Heart left ventricle (tissue), 16 donors: Measurements from ENCODE around the gene SULT1A1. TPM values are rescaled to one million over a fixed set of nuclear protein-coding genes. Genes with fewer than 3 reads are reported as not detected.
A peak's percentile ranks its signal among the peaks of the same experiment; 100 is the strongest.
"Not testable (repeated sequence)": the region's sequence is repeated elsewhere in the genome, so short reads cannot be mapped to it uniquely, and the experiment has no call there.

Source experiments
- ATAC-seq, 4 donors: fragments of 200-7000 bp; cut with Tn5 transposase; one replicate each; pipeline ENCODE4 v1.9.1; 2020 to 2022; ENCODE audit warnings: moderate library complexity in 4 of 4, mild to moderate bottlenecking in 3 of 4, moderate number of reproducible peaks in 1 of 4
- DNase-seq, 5 donors: peaks; one replicate each; pipeline ENCODE4 v3.0.0-alpha.2; 2020
- H3K27ac ChIP-seq, 12 donors: fragments of 200-600 bp; sonication (generic) in 4 of 12; one replicate each; pipeline versions ENCODE4 v1.5.0 to v1.8.0; 2016 to 2022; ENCODE audit warnings: mild to moderate bottlenecking in 2 of 12
- H3K27me3 ChIP-seq, 9 donors: fragments of 200-600 bp; sonication (generic) in 2 of 9; one replicate each; pipeline versions ENCODE4 v1.5.1 to v1.8.0; 2016 to 2022; ENCODE audit warnings: mild to moderate bottlenecking in 3 of 9
- H3K36me3 ChIP-seq, 9 donors: fragments of 200-600 bp; sonication (generic) in 2 of 9; one replicate each; pipeline versions ENCODE4 v1.5.0 to v1.8.0; 2018 to 2022; ENCODE audit warnings: mild to moderate bottlenecking in 2 of 9
- H3K4me1 ChIP-seq, 12 donors: fragments of 200-600 bp; sonication (generic) in 4 of 12; one replicate each; pipeline versions ENCODE4 v1.5.0 to v1.8.0; 2016 to 2022; ENCODE audit warnings: mild to moderate bottlenecking in 3 of 12
- H3K4me3 ChIP-seq, 12 donors: fragments of 200-600 bp; sonication (generic) in 4 of 12; one replicate each; pipeline versions ENCODE4 v1.5.0 to v1.8.0; 2017 to 2022; ENCODE audit warnings: mild to moderate bottlenecking in 9 of 12, moderate library complexity in 4 of 12
- H3K9me3 ChIP-seq, 12 donors: fragments of 200-600 bp; sonication (generic) in 4 of 12; one replicate each; pipeline versions ENCODE4 v1.5.0 to v1.8.0; 2016 to 2022; ENCODE audit warnings: mild to moderate bottlenecking in 1 of 12
- POLR2A ChIP-seq, 2 donors: fragments of 450-650 bp; IDR thresholded peaks; one replicate each; pipeline ENCODE4 v1.6.1; 2017; ENCODE audit warnings: antibody characterized with exemption in 2 of 2, mild to moderate bottlenecking in 2 of 2, moderate library complexity in 2 of 2
- WGBS, 4 donors: extraction: QIAGEN DNeasy Blood & Tissue Kit in 2 of 4; methylation state at CpG; one replicate each; pipeline versions ENCODE4 v1.1.5 to v1.1.7; 2013 to 2018; 5-methylcytosine and 5-hydroxymethylcytosine counted together
- intact Hi-C, 10 donors: fragments of 100-400 bp; cut with DNase I; formaldehyde crosslinking; loops; one replicate each; pipeline versions ENCODE4 v1.11.1 to v1.14.2; 2022
- polyA plus RNA-seq, 2 donors: library from polyadenylated mRNA; stranded (reverse); fragments of 200-250 nt; gene quantifications; one replicate each; pipeline ENCODE4 v1.2.3, GENCODE V29; 2013
- total RNA-seq, 9 donors: library from RNA; depleted of rRNA in 2 of 9; stranded (reverse); fragments of >200 nt in 2 of 9; fragmentation: NEBNext Ultra II Directional in 3 of 9; extraction: Animal tissue kit (Norgen Biotek cat#: 25700) in 3 of 9; gene quantifications; one replicate each; pipeline versions ENCODE4 v1.1.0 to v1.2.4, GENCODE V29; 2016 to 2023
- TF ChIP-seq, protein P1 (sequence below), 12 donors: fragments of 200-600 bp; sonication (generic) in 4 of 12; IDR thresholded peaks; one replicate each; pipeline versions ENCODE4 v1.5.0 to v1.8.0; 2018 to 2022; ENCODE audit warnings: antibody characterized with exemption in 12 of 12, mild to moderate bottlenecking in 5 of 12
- donor health status: ischemic (EF 13 %, LVEDD 7.1; RV severe dilation, severe dysfunction).
- donor health status: healthy with polysubstance abuse.
- donor health status: DM: no; HTN: yes; CAD: no.
- donor health status: DM: no; HTN: no; CAD: no.
- donor health status: ischemic (EF 25% LVEDD 6.9; RV normal size, moderate dysfunction).
- donor health status: ischemic (EF 25% LVEDD 5.7; RV mildly dilated, moderate dysfunction).
- donor health status: healthy.
- donor health status: DM: yes; HTN: yes; CAD: no.
- donor health status: ischemic (EF 35%, LVEDD 5.7; RV mildly dilated, moderate dysfunction).
- donor health status: nonischemic (EF 11% LVEDD 7.7; RV severe dilation, severe dysfunction).
- donor health status: DM: yes; HTN: yes; CAD: no.
- donor health status: PGD.
- donor health status: ischemic (EF 29% LVEDD 5.4; RV normal size, mild dysfunction).
- donor health status: nonischemic (EF 23%, LVEDD 6.1; RV moderate dilation, normal function).

Gene SULT1A1
- total and polyA plus RNA-seq, 11 donors, result 6.9 to 35.9 (median 13.3) TPM

- no peak for TF ChIP-seq POLR2A (IDR thresholded peaks at IDR 0.05)
- TF ChIP-seq, protein P1, sequence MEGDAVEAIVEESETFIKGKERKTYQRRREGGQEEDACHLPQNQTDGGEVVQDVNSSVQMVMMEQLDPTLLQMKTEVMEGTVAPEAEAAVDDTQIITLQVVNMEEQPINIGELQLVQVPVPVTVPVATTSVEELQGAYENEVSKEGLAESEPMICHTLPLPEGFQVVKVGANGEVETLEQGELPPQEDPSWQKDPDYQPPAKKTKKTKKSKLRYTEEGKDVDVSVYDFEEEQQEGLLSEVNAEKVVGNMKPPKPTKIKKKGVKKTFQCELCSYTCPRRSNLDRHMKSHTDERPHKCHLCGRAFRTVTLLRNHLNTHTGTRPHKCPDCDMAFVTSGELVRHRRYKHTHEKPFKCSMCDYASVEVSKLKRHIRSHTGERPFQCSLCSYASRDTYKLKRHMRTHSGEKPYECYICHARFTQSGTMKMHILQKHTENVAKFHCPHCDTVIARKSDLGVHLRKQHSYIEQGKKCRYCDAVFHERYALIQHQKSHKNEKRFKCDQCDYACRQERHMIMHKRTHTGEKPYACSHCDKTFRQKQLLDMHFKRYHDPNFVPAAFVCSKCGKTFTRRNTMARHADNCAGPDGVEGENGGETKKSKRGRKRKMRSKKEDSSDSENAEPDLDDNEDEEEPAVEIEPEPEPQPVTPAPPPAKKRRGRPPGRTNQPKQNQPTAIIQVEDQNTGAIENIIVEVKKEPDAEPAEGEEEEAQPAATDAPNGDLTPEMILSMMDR (IDR thresholded peaks at IDR 0.05), result no peak
- intact Hi-C loops, result loop anchor here in 1 of 10 donors (5.0 kb wide), 1 partner anchor 351 kb away; no protein-coding TSS in a partner anchor
- 1 to 16% (median 5%) methylated on average over 35 to 68 of the region's 68 CpGs for WGBS, 4 donors
- H3K9me3 ChIP-seq, result no peaks in the 10 kb centered on the region
- H3K27me3 ChIP-seq, result peaks cover 0 to 6% (median 0%) of the 10 kb centered on the region in 9 donors
- H3K36me3 ChIP-seq, result peaks cover 0 to 13% (median 0%) of the 10 kb centered on the region in 9 donors
- peak overlapping the region in 10 of 12 donors; percentile 32 to 68 (median 48) for H3K27ac ChIP-seq
- DNase-seq (peak in 3 of 5 donors; percentile 49 to 76 (median 51)), ATAC-seq (peak; percentile 42 to 91 (median 84))
- peaks cover 0 to 12% (median 0%) of the 10 kb centered on the region in 12 donors for H3K4me1 ChIP-seq
- peak overlapping the region; percentile 19 to 64 (median 52) for H3K4me3 ChIP-seq
These were observed 13.4 kb upstream of the SULT1A1 start for GRCh38 chr16:28623172-28623711.

GRCh38 chr16:28622532-28623171, 12.8 kb upstream of the SULT1A1 start:
- WGBS, 4 donors, result 46 to 71% (median 51%) methylated on average over 15 to 24 of the region's 24 CpGs
- not testable (repeated sequence) for DNase-seq, H3K9me3 ChIP-seq, H3K27me3 ChIP-seq
- ATAC-seq, result peak in 3 of 4 donors; percentile 34 to 43 (median 41)
- Histone ChIP-seq H3K27ac (peak overlapping the region in 8 of 12 donors; percentile 37 to 68 (median 54)), H3K4me1 (peaks cover 0 to 12% (median 0%) of the 10 kb centered on the region in 12 donors), H3K36me3 (peaks cover 0 to 13% (median 0%) of the 10 kb centered on the region in 9 donors), H3K4me3 (peak overlapping the region; percentile 19 to 64 (median 52))
- intact Hi-C loops, result loop anchor here in 1 of 10 donors (5.0 kb wide), 1 partner anchor 350 kb away; no protein-coding TSS in a partner anchor

GRCh38 chr16:28621481-28622155, 11.8 kb upstream of the SULT1A1 start:
- DNase-seq, result no peak
- WGBS, 4 donors, result 66 to 76% (median 70%) methylated on average over 7 of the region's 7 CpGs
- Histone ChIP-seq H3K27me3 (peaks cover 0 to 6% (median 0%) of the 10 kb centered on the region in 9 donors), H3K27ac (no peak overlapping the region), H3K4me1 (peaks cover 0 to 12% (median 0%) of the 10 kb centered on the region in 12 donors), H3K4me3 (no peak overlapping the region), H3K9me3 (no peaks in the 10 kb centered on the region), H3K36me3 (peaks cover 0 to 13% (median 0%) of the 10 kb centered on the region in 9 donors)
- TF ChIP-seq, protein P1 (IDR thresholded peaks at IDR 0.05), result no peak
- no peak for TF ChIP-seq POLR2A (IDR thresholded peaks at IDR 0.05)
- ATAC-seq, result no peak
- intact Hi-C loops, result loop anchor here in 1 of 10 donors (5.0 kb wide), 1 partner anchor 349 kb away; no protein-coding TSS in a partner anchor

DNA sequence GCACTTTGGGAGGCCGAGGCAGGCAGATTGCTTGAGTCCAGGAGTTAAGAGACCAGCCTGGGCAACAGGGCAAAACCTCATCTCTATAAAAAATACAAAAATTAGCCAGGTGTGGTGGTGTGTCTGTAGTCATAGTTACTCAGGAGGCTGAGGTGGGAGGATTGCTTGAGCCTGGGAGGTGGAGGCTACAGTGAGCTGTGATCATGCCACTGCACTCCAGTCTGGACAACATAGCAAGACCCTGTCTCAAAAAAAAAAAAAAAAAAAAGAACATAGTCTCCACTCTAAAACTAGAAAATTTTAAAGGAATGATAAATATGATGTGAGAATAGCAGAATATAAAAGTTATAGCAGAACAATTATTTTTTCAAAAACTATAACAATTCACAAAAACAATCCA, 10.5 kb upstream of the SULT1A1 start:
- WGBS, 4 donors, result 70 to 89% (median 81%) methylated on average over 1 of the region's 1 CpG
- not testable (repeated sequence) for H3K9me3 ChIP-seq, H3K4me3 ChIP-seq, H3K27me3 ChIP-seq, ATAC-seq, DNase-seq, H3K27ac ChIP-seq
- intact Hi-C loops, result loop anchor here in 1 of 10 donors (5.0 kb wide), 1 partner anchor 348 kb away; no protein-coding TSS in a partner anchor
- Histone ChIP-seq H3K4me1 (peaks cover 0 to 12% (median 0%) of the 10 kb centered on the region in 12 donors), H3K36me3 (peaks cover 0 to 13% (median 0%) of the 10 kb centered on the region in 9 donors)
